HG03565 (cell line): ENCODE measurements around the gene LYL1.
"Not testable (repeated sequence)": the region's sequence is repeated elsewhere in the genome, so short reads cannot be mapped to it uniquely, and the experiment has no call there.

Experiments used
- ATAC-seq: cut with Tn5 transposase; IDR thresholded peaks from one replicate; pipeline ENCODE4 v1.9.1; 2021; ENCODE audit warnings: mild to moderate bottlenecking, moderate library complexity; ENCODE audit not compliant: unreplicated experiment

Gene LYL1

GRCh38 chr19:13102666-13103580 is at the start of gene LYL1:
Gene LYL1, minus strand, starts transcription at chr19:13102858. Its CDS starts 1,687 bp downstream, at chr19:13101171.
- peak; percentile 38 for ATAC-seq

DNA sequence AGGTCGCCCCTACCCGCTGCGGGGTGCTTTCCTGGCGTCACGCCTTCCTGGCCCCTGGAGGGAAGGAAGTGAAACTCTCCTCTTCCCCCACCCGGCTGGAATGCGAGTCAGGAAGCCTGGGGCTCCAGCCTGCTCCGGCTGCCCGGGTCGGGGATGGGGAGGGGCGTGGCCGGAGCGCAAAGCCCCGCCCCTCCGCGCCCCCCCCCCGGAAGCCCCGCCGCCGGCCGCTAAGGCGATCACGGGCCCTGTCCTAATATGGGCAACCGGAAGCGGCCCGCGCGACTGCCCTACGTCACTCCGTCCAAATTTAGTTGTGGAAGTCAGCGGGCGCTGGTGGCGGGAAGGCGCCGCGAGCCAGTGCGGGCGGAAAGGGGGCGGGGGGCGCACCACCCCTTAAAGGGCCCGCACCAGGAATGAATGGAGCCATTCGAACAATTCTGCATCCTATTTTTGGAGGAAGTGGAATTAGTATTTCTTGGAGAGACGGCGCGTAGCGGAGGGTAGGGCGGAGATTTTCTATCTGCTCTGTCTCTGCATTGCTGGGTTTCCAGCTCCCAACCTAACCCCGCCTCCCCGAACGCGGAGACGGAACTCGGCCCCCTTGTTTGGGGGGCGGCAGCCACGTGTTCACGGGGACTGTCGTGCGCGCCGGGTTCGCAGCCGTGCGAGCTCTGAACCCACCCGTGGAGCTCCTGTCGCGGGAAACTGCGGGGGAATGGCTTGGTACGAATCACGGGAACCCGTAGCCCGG is 49.1 kb upstream of the LYL1 start:
- peak; percentile 28 for ATAC-seq

DNA sequence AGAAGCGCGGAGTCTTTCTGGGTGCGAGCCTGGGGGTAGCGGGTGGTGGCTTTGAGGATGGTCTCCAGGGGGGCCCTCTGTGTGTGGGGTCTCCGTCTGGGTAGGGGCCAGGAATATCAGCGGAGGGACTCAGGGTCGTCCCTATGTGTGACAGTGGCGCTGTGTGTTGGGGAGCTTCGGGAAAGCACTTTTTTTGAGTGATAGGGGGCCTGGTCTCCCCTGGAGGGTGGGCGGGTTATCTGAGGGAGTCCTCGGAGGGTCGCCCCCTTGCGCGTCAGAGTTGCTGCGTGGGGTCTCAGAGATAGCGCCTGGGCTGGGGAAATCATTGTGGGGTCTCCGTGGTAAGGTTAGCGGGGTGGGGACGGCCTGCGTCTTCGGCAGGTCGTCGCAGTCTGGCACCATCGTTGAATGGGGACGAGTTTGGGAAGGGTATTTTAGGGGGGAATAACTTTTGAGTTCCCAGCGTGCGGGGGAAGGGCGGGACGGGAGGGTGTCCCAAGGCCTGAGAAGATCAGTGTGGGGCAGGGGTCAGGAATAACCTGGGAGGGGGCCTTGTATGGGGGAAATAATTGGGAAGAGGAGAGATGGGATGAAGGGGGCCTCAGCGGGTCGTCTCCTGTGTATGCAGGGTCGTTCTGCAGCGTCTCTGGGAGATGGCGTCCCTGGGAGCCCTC is 48.4 kb upstream of the LYL1 start:
- no peak for ATAC-seq

- ATAC-seq = peak; percentile 25
Measured at GRCh38 chr19:13150187-13150930, 47.7 kb upstream of the LYL1 start, which contains the start of the genes IER2 and STX10. Gene IER2, plus strand, starts transcription at chr19:13150411. Its CDS starts 2,776 bp downstream, at chr19:13153187. Gene STX10, minus strand, starts transcription at chr19:13150375. Its CDS starts 202 bp downstream, at chr19:13150173.

- no peak for ATAC-seq
Measured at GRCh38 chr19:13149628-13150186, 47.0 kb upstream of the LYL1 start.

- not testable (repeated sequence) for ATAC-seq
Measured at GRCh38 chr19:13149173-13149627, 46.5 kb upstream of the LYL1 start.

DNA sequence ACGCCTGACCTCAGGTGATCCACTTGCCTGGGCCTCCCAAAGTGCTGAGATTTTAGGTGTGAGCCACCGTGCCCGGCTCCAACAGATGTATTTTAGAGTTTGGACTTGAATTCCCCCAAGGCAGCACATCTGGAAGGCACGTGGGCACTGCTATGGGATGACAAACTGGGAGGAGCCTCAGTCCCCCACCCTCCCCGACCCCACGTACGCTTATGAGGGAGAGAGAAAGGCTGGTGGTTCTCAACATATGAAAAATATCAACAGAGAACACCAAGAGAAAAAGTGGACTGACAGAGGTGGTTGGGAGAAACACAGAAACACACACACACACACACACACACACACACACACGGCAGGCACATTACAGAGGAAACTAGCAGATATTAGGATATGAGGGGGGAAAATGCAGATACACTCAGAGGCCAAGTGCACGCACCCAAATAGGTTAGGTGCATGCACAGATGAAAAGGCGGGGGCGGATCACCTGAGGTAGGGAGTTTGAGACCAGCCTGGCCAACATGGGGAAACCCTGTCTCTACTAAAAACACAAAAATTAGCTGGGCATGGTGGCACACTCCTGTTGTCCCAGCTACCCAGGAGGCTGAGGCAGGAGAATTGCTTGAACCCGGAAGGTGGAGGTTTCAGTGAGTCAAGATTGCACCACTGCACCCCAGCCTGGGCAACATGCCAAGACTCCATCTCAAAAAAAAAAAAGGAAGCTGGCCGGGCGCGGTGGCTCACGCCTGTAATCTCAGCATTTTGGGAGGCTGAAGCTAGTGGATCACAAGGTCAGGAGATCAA is 44.3 kb upstream of the LYL1 start:
- ATAC-seq = no peak

GRCh38 chr19:13139633-13140311 is 37.1 kb upstream of the LYL1 start:
- no peak for ATAC-seq

DNA sequence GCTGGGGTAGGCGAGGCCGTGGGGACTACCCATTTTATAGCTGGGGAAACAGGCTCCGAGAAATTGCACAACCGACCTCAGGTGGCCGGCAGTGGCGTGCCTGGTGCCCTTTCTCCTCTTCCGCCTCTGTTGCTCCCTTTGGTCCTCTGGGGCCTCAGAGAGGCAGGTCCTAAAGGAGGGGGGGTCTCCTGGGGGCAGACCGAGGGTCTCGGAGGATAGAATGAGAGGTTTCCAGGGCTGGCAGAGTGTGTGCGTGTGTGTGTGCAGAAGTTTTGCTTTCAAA is 36.2 kb upstream of the LYL1 start:
- ATAC-seq = no peak

GRCh38 chr19:13138171-13138915 is 35.7 kb upstream of the LYL1 start:
- no peak for ATAC-seq

DNA sequence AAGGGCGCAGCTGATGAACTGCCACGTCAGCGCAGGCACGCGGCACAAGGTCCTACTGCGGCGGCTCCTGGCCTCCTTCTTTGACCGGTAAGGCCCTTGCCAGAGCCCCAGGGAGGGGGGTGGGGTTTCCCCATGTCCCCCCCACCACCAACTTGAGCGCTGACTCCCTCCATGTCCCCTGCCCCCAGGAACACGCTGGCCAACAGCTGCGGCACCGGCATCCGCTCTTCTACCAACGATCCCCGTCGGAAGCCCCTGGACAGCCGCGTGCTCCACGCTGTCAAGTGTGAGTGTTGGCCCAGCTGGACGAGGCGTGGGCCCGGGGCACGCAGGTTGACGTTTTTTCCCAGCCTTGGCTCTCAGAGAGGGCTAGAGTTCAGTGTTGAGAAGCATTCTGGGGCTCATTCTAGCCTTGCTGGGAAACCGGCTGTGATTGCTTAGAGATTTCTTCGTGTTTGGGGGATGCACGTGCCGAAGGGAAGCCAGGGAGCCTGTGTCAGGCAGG is 34.7 kb upstream of the LYL1 start:
- no peak for ATAC-seq

DNA sequence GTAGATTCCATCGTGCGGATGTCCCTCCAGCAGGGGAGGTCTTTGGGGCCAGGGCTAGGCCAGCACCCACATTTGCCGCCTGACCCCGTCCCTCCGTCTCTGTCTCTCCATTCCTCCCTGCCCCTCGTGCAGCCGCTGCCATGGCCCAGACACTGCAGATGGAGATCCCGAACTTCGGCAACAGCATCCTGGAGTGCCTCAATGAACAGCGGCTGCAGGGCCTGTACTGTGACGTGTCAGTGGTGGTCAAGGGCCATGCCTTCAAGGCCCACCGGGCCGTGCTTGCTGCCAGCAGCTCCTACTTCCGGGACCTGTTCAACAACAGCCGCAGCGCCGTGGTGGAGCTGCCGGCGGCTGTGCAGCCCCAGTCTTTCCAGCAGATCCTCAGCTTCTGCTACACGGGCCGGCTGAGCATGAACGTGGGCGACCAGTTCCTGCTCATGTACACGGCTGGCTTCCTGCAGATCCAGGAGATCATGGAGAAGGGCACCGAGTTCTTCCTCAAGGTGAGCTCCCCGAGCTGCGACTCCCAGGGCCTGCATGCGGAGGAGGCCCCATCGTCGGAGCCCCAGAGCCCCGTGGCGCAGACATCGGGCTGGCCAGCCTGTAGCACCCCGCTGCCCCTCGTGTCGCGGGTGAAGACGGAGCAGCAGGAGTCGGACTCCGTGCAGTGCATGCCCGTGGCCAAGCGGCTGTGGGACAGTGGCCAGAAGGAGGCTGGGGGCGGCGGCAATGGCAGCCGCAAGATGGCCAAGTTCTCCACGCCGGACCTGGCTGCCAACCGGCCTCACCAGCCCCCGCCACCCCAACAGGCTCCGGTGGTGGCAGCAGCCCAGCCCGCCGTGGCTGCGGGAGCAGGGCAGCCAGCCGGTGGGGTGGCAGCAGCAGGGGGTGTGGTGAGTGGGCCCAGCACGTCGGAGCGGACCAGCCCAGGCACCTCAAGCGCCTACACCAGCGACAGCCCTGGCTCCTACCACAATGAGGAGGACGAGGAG is 32.7 kb upstream of the LYL1 start:
- no peak for ATAC-seq

- ATAC-seq = no peak
Measured at GRCh38 chr19:13134626-13135025, 32.0 kb upstream of the LYL1 start.

- no peak for ATAC-seq
Measured at GRCh38 chr19:13133241-13133870, 30.7 kb upstream of the LYL1 start.

GRCh38 chr19:13132471-13133180 is 30.0 kb upstream of the LYL1 start:
- no peak for ATAC-seq
